ENCODE data around the gene CAMTA1. TPM values are rescaled to one million over a fixed set of nuclear protein-coding genes. Genes with fewer than 3 reads are reported as not detected.

The CAMTA1 gene
- polyA plus RNA-seq, 1 donor from 2014 or later: 162 TPM

GRCh38 chr1:7281821-7282220 lies 496.6 kb downstream of the CAMTA1 start:
- H3K9me3 ChIP-seq (ENCODE audit: low read length): no peaks in the 10 kb centered on the region
- no peaks in the 10 kb centered on the region for H3K36me3 ChIP-seq (ENCODE audit: insufficient read depth, low read length)
- no peak for TF ChIP-seq POLR2AphosphoS5 (IDR thresholded peaks at IDR 0.05)
- TF ChIP-seq MXI1 (conservative IDR thresholded peaks at IDR 0.05; ENCODE audit: poor library complexity, severe bottlenecking): no peak
- no peak for TF ChIP-seq REST (IDR thresholded peaks at IDR 0.05; ENCODE audit: borderline replicate concordance)
- TF ChIP-seq TAF1 (IDR thresholded peaks at IDR 0.05; ENCODE audit: low read depth): no peak
- no peak for TF ChIP-seq SMC3 (conservative IDR thresholded peaks at IDR 0.05; ENCODE audit: poor library complexity)
- no peak for TF ChIP-seq EZH2 (IDR thresholded peaks at IDR 0.05; ENCODE audit: borderline replicate concordance, insufficient read depth, low read length, poor library complexity, severe bottlenecking)
- no peak for TF ChIP-seq EP300 (conservative IDR thresholded peaks at IDR 0.05; ENCODE audit: poor library complexity, severe bottlenecking)
- TF ChIP-seq CTCF (IDR thresholded peaks at IDR 0.05; ENCODE audit: poor library complexity, severe bottlenecking): no peak
- no peak for TF ChIP-seq RAD21 (conservative IDR thresholded peaks at IDR 0.05)
- no peak overlapping the region for H3K4me3 ChIP-seq (ENCODE audit: low read length)
- H4K20me1 ChIP-seq (ENCODE audit: insufficient read depth): no peaks in the 10 kb centered on the region
- no peaks in the 10 kb centered on the region for H3F3A ChIP-seq (ENCODE audit: insufficient read depth, low read length, poor library complexity, severe bottlenecking)
- H3K9me2 ChIP-seq (ENCODE audit: insufficient read depth, low read length): no peaks in the 10 kb centered on the region
- H3K27ac ChIP-seq (ENCODE audit: low read length): no peak overlapping the region
- no peak overlapping the region for H3K9ac ChIP-seq (ENCODE audit: low read length)
- H2AFZ ChIP-seq (ENCODE audit: low read depth, low read length): no peak overlapping the region
- no peaks in the 10 kb centered on the region for H3K27me3 ChIP-seq (ENCODE audit: insufficient read depth, low read depth, low read length)
- H3K4me2 ChIP-seq (ENCODE audit: low read length): no peak overlapping the region
- H3K79me2 ChIP-seq (replicated peaks; ENCODE audit: insufficient read depth, low read length): no peaks in the 10 kb centered on the region

GRCh38 chr1:7284839-7285435 lies 499.7 kb downstream of the CAMTA1 start:
- Histone ChIP-seq H3K9me2 (ENCODE audit: insufficient read depth, low read length) (no peaks in the 10 kb centered on the region), H3K27me3 (ENCODE audit: insufficient read depth, low read depth, low read length) (no peaks in the 10 kb centered on the region), H3K36me3 (ENCODE audit: insufficient read depth, low read length) (no peaks in the 10 kb centered on the region), H3K4me2 (ENCODE audit: low read length) (no peak overlapping the region), H3F3A (ENCODE audit: insufficient read depth, low read length, poor library complexity, severe bottlenecking) (no peaks in the 10 kb centered on the region), H4K20me1 (ENCODE audit: insufficient read depth) (no peaks in the 10 kb centered on the region), H3K4me3 (ENCODE audit: low read length) (no peak overlapping the region), H3K27ac (ENCODE audit: low read length) (no peak overlapping the region), H2AFZ (ENCODE audit: low read depth, low read length) (no peak overlapping the region), H3K79me2 (replicated peaks; ENCODE audit: insufficient read depth, low read length) (no peaks in the 10 kb centered on the region), H3K9ac (ENCODE audit: low read length) (no peak overlapping the region), H3K9me3 (ENCODE audit: low read length) (no peaks in the 10 kb centered on the region)
- TF ChIP-seq SMC3 (conservative IDR thresholded peaks at IDR 0.05; ENCODE audit: poor library complexity) (no peak), TAF1 (IDR thresholded peaks at IDR 0.05; ENCODE audit: low read depth) (no peak), REST (IDR thresholded peaks at IDR 0.05; ENCODE audit: borderline replicate concordance) (no peak)

Measured in neural cell (in vitro differentiated cells).